OCI-LY7 (cell line): ENCODE data around the gene MEF2C. TPM values are rescaled to one million over a fixed set of nuclear protein-coding genes. Genes with fewer than 3 reads are reported as not detected.

ENCODE experiments used
- BruUV-seq: library from RNA; stranded (reverse); fragments of 400-500 nt; replicated peaks from 2 replicates; lab custom pipeline; 2021; lab: Mats Ljungman, UMichigan
- CTCF ChIA-PET: fragments of 300-600 bp; sonication (Branson Sonifier 250); formaldehyde crosslinking; loops from one replicate; lab custom pipeline; 2022; ENCODE audit warnings: antibody characterized with exemption; ENCODE audit not compliant: unreplicated experiment; lab: Charles Lee
- POLR2A ChIA-PET: fragments of 300-600 bp; sonication (Branson Sonifier 250); formaldehyde crosslinking; loops from one replicate; lab custom pipeline; 2022; ENCODE audit warnings: antibody characterized with exemption; lab: Charles Lee
- DNase-seq: peaks from one replicate; pipeline ENCODE4 v3.0.0-alpha.2; 2015; ENCODE audit warnings: low spot score
- H2AFZ ChIP-seq: fragments of 200-600 bp; sonication (generic), shearing (Covaris generic); 2 replicates; pipeline ENCODE4 v1.6.1; 2014; ENCODE audit warnings: mild to moderate bottlenecking, antibody characterized with exemption, low read length, moderate library complexity
- H3K27ac ChIP-seq: fragments of 200-600 bp; sonication (generic); 2 replicates; pipeline ENCODE4 v1.5.1; 2014; ENCODE audit warnings: mixed run types, low read depth, mild to moderate bottlenecking, moderate library complexity, low read length, inconsistent platforms; ENCODE audit not compliant: poor library complexity, severe bottlenecking
- H3K36me3 ChIP-seq: fragments of 200-600 bp; sonication (generic); 2 replicates; pipeline ENCODE4 v1.6.1; 2014; ENCODE audit warnings: mild to moderate bottlenecking, antibody characterized with exemption, low read length, moderate library complexity, mixed read lengths; ENCODE audit not compliant: insufficient read depth
- H3K4me1 ChIP-seq: fragments of 200-600 bp; sonication (generic); 2 replicates; pipeline ENCODE4 v1.5.1; 2014; ENCODE audit warnings: mild to moderate bottlenecking, low read length; ENCODE audit not compliant: insufficient read depth, poor library complexity, severe bottlenecking
- H3K4me2 ChIP-seq: fragments of 200-600 bp; sonication (generic); 2 replicates; pipeline ENCODE4 v1.6.1; 2014; ENCODE audit warnings: mild to moderate bottlenecking, low read length
- H3K4me3 ChIP-seq: fragments of 200-600 bp; sonication (generic); 2 replicates; pipeline ENCODE4 v1.5.1; 2014; ENCODE audit warnings: mild to moderate bottlenecking, low read depth, low read length; ENCODE audit not compliant: poor library complexity, severe bottlenecking
- H3K79me2 ChIP-seq: fragments of 200-600 bp; sonication (generic); 2 replicates; pipeline ENCODE4 v1.6.1; 2016; ENCODE audit warnings: low read depth, mild to moderate bottlenecking, low read length, moderate library complexity, mixed read lengths; ENCODE audit not compliant: insufficient read depth
- H3K9me2 ChIP-seq: fragments of 200-600 bp; sonication (generic); 2 replicates; pipeline ENCODE4 v1.6.1; 2016; ENCODE audit warnings: mild to moderate bottlenecking, low read length, mixed read lengths; ENCODE audit not compliant: insufficient read depth
- H3K9me3 ChIP-seq: fragments of 200-600 bp; sonication (generic); 2 replicates; pipeline ENCODE4 v1.6.1; 2014; ENCODE audit warnings: mild to moderate bottlenecking, mixed run types, low read length, mixed read lengths
- H4K20me1 ChIP-seq: fragments of 200-600 bp; sonication (generic); 2 replicates; pipeline ENCODE4 v1.6.1; 2014; ENCODE audit warnings: mild to moderate bottlenecking, antibody characterized with exemption, low read length, moderate library complexity, mixed read lengths; ENCODE audit not compliant: insufficient read depth
- CTCF ChIP-seq: fragments of 200-600 bp; sonication (generic); conservative IDR thresholded peaks from 2 replicates; pipeline ENCODE4 v1.5.1; 2014; ENCODE audit warnings: mild to moderate bottlenecking, antibody characterized with exemption, low read length, moderate library complexity, mixed read lengths
- EZH2phosphoT487 ChIP-seq: fragments of 200-600 bp; sonication (generic); IDR thresholded peaks from 2 replicates; pipeline ENCODE4 v1.6.1; 2018; ENCODE audit warnings: low read depth, borderline replicate concordance, mild to moderate bottlenecking, mixed run types, antibody characterized with exemption, low read length, moderate library complexity, mixed read lengths
- intact Hi-C: fragments of 100-400 bp; cut with micrococcal nuclease; formaldehyde crosslinking; loops from one replicate; pipeline ENCODE4 v1.10.0; 2022; ENCODE audit not compliant: unreplicated experiment
- total RNA-seq, 2 experiments: library from RNA; depleted of rRNA in 1 of 2; stranded (reverse); fragments of >200 nt in 1 of 2; shearing (Covaris generic) in 1 of 2; gene quantifications; 2 replicates each; pipeline ENCODE4 v1.2.3, GENCODE V29; 2014 to 2022

The MEF2C gene
- total RNA-seq, 2 experiments from 2014 or later: 5.5 to 57.6 TPM

- no peaks in the 10 kb centered on the region for H3K36me3 ChIP-seq
- no peaks in the 10 kb centered on the region for H3K79me2 ChIP-seq
- no peaks in the 10 kb centered on the region for H4K20me1 ChIP-seq
- intact Hi-C loops: no loop called here
- no peak overlapping the region for H3K27ac ChIP-seq
- ChIA-PET CTCF (interaction anchor here (0.7 kb wide), 1 partner anchor 12 kb away, joined by 3 read pairs; no protein-coding TSS in a partner anchor), POLR2A (interaction anchor here (0.6 to 11.4 kb wide), 7 partner anchors 8 to 90 kb away, joined by 4 to 135 read pairs (median 5); no protein-coding TSS in a partner anchor)
- H3K9me3 ChIP-seq: no peaks in the 10 kb centered on the region
- peak overlapping the region; percentile 44 for H3K4me3 ChIP-seq
- no peak for DNase-seq
- BruUV-seq: no TSS peak
- no peaks in the 10 kb centered on the region for H3K9me2 ChIP-seq
- H3K4me2 ChIP-seq: peak overlapping the region; percentile 60
- peak overlapping the region; percentile 70; the same call in 1 of the 2 replicates for H2AFZ ChIP-seq
- no peak for TF ChIP-seq CTCF
- no peak for TF ChIP-seq EZH2phosphoT487
- peaks cover 24% of the 10 kb centered on the region for H3K4me1 ChIP-seq
Observed at GRCh38 chr5:88836195-88836838, 46.7 kb downstream of the MEF2C start.

- no peaks in the 10 kb centered on the region for H3K79me2 ChIP-seq
- H3K27ac ChIP-seq: no peak overlapping the region
- intact Hi-C loops: no loop called here
- no peak overlapping the region; the same call in 1 of the 2 replicates for H3K4me2 ChIP-seq
- peak overlapping the region; percentile 55; the same call in 1 of the 2 replicates for H2AFZ ChIP-seq
- H3K4me1 ChIP-seq: peaks cover 40% of the 10 kb centered on the region
- no TSS peak for BruUV-seq
- H3K9me3 ChIP-seq: no peaks in the 10 kb centered on the region
- CTCF ChIA-PET: no interaction called here
- no peaks in the 10 kb centered on the region for H4K20me1 ChIP-seq
- no peak overlapping the region for H3K4me3 ChIP-seq
- H3K9me2 ChIP-seq: no peaks in the 10 kb centered on the region
- TF ChIP-seq EZH2phosphoT487 (no peak), CTCF (no peak)
- POLR2A ChIA-PET: interaction anchor here (2.6 to 11.4 kb wide), 2 partner anchors 12 to 14 kb away, joined by 6 to 135 read pairs; no protein-coding TSS in a partner anchor
- H3K36me3 ChIP-seq: no peaks in the 10 kb centered on the region
- no peak for DNase-seq
Observed at GRCh38 chr5:88834499-88834898, 48.5 kb downstream of the MEF2C start.

- no peak for DNase-seq
- ChIA-PET POLR2A (interaction anchor here (0.9 to 11.4 kb wide), 6 partner anchors 12 to 106 kb away, joined by 4 to 135 read pairs (median 6); no protein-coding TSS in a partner anchor), CTCF (no interaction called here)
- Histone ChIP-seq H3K27ac (no peak overlapping the region), H3K4me1 (peaks cover 44% of the 10 kb centered on the region), H3K4me3 (no peak overlapping the region), H4K20me1 (no peaks in the 10 kb centered on the region), H3K36me3 (no peaks in the 10 kb centered on the region), H2AFZ (peak overlapping the region; percentile 55; the same call in 1 of the 2 replicates), H3K4me2 (peak overlapping the region; percentile 42; the same call in 1 of the 2 replicates), H3K9me3 (no peaks in the 10 kb centered on the region), H3K79me2 (no peaks in the 10 kb centered on the region), H3K9me2 (no peaks in the 10 kb centered on the region)
- intact Hi-C loops: no loop called here
- TF ChIP-seq CTCF (no peak), EZH2phosphoT487 (no peak)
- BruUV-seq: no TSS peak
Observed at GRCh38 chr5:88834131-88834462, 48.9 kb downstream of the MEF2C start.
